H1 (cell line): Measurements from ENCODE around the gene MBNL2. TPM values are rescaled to one million over a fixed set of nuclear protein-coding genes. Genes with fewer than 3 reads are reported as not detected.

Experiments used
- ATF2 ChIP-seq: IDR thresholded peaks from 2 replicates; pipeline ENCODE4 v1.6.1; 2012; ENCODE audit warnings: low read length, inconsistent platforms
- polyA plus RNA-seq, 7 experiments: library from polyadenylated mRNA; depleted of rRNA in 3 of 7; stranded (reverse) in 5 of 7; unstranded in 2 of 7; fragments of >200 nt in 5 of 7; fragments of 200-250 nt in 2 of 7; gene quantifications; 1 replicate in 5 of 7; 2 replicates in 1 of 7; 4 replicates in 1 of 7; pipeline versions ENCODE4 v1.2.1 to v1.2.3, GENCODE V29; 2011 to 2013; ENCODE audit warnings: missing spikeins in 2 of 7, mixed read lengths in 2 of 7
- total RNA-seq: library from RNA; stranded (reverse); fragmentation: NEBNext Ultra II Directional; extraction: Animal tissue kit (Norgen Biotek cat#: 25700); gene quantifications from 2 replicates; pipeline ENCODE4 v1.2.1, GENCODE V29; 2021

Gene MBNL2
- total and polyA plus RNA-seq, 2 of the 8 experiments (the other 6 are each of a cell fraction or from before 2014, with no cell fraction given) = 1.0 to 2.6 TPM

GRCh38 chr13:97245011-97245410 lies 22.9 kb downstream of the MBNL2 start (continued):
- no peak for TF ChIP-seq ATF2
